GM19438 (cell line): ENCODE data around the gene LIN37.
"Not testable (repeated sequence)": the region's sequence is repeated elsewhere in the genome, so short reads cannot be mapped to it uniquely, and the experiment has no call there.

Experiments used
- ATAC-seq: cut with Tn5 transposase; IDR thresholded peaks from one replicate; pipeline ENCODE4 v1.9.1; 2021; ENCODE audit warnings: low read depth; ENCODE audit not compliant: unreplicated experiment

Gene LIN37

DNA sequence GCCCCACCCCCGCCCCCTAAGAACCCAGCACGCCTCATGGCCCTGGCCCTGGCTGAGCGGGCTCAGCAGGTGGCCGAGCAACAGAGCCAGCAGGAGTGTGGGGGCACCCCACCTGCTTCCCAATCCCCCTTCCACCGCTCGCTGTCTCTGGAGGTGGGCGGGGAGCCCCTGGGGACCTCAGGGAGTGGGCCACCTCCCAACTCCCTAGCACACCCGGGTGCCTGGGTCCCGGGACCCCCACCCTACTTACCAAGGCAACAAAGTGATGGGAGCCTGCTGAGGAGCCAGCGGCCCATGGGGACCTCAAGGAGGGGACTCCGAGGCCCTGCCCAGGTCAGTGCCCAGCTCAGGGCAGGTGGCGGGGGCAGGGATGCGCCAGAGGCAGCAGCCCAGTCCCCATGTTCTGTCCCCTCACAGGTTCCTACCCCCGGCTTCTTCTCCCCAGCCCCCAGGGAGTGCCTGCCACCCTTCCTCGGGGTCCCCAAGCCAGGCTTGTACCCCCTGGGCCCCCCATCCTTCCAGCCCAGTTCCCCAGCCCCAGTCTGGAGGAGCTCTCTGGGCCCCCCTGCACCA, 38.9 kb downstream of the LIN37 start:
- ATAC-seq: no peak

DNA sequence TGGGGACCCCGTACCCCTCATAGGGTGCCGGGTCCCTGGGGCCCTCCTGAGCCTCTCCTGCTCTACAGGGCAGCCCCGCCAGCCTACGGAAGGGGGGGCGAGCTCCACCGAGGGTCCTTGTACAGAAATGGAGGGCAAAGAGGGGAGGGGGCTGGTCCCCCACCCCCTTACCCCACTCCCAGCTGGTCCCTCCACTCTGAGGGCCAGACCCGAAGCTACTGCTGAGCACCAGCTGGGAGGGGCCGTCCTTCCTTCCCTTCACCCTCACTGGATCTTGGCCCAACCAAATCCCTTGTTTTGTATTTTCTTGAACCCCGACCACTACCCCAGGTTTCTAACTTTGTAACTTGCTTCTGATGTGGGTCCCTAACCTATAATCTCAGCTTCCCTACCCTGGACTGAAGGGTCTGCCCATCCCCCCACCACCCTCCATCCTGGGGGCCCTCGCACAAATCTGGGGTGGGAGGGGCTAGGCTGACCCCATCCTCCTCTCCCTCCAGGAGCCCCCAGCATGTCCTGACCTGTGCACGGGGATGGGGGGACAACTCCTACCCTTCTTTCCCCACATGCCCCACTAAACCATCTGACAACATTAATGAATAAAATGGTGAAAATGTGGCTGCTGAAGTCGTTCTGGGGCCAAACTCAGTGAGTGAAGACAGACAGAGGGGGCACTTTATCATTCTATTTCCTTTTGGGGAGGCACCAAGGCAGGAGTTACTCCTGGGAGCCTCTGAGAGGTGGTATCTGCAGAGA, 40.0 kb downstream of the LIN37 start:
- ATAC-seq: no peak

DNA sequence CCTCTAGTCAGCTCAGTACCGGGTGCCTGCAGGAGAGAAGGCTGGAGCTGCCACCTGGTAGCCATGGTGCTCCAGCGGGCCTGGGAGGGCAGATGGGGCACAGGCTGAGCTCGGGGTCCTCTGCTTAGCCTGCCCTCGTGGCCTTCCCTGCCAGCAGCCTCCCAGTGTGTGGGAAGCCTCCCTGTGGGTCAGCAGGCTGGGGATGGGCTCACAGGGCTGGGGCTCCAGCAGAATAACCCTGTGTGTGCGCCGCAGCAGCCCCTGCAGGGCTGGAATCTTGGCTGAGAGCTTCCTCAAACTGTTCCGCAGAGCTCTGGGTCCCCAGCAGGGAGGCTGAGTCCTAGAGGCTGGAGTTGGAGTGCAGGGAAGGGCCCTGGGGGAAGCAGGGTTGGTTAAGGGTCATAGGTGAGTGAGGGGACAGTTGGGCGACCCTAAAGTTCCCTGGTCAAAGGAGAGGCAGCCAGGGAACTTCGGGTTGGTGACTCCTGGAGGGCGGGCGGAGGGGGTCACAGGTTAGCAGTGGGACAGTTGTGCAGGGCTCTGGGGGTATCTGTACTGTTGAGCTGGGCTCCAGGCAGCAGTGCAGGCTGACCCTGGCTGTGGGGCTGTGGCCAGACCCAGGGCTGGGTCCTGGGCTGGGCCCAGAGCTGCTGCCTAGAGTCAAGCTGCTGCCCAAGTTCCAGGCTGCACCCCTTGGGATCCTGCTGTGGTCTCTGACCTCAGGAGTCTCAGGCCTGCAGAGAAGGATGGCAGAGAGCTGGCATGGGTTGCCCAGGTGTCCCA, 41.0 kb downstream of the LIN37 start:
- no peak for ATAC-seq

DNA sequence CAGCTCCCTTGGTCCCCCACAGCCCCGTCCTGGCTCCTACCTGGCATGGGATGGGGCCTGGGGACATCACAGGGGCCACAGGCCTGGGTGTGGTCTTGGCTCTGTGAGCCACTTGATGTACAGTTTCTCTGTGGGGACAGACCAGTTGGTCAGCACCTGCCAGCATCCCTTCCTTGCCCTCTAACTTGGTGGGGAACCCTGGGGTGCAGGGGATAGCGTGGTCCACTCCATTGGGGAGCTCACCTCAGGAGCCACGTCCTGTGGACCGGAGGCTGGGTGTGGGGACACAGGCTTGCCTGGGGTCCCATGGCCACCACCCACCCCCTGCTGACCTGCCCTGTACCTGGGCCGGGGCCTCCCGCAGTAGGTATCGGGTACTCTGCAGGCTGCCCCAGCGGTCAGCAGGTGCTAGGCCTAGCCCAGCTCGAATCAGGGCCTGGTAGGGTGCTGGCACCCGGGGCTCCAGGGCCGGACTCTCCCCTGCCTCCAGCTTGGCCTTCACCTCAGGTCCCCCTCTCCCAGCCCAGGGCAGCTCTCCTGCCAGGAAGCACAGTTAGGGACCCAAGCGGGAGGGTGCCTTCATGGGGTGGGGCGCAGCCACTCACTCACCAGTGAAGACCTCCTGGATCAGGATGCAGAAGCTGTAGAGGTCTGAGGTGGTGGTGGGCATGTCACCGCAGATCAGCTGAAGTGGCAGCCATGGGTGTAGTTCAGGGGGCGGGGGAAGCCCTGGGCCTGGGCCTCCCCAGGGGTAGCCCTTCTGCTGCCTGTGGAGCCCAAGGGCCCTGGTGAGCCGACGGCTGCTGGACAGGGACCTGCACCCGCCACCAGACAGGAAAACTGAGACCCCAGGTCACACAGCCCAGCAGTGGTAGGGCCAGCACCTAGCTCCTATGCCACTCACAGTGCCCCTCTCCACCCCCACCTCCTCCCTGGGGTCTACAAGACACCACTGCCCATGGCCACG, 41.9 kb downstream of the LIN37 start:
- no peak for ATAC-seq

DNA sequence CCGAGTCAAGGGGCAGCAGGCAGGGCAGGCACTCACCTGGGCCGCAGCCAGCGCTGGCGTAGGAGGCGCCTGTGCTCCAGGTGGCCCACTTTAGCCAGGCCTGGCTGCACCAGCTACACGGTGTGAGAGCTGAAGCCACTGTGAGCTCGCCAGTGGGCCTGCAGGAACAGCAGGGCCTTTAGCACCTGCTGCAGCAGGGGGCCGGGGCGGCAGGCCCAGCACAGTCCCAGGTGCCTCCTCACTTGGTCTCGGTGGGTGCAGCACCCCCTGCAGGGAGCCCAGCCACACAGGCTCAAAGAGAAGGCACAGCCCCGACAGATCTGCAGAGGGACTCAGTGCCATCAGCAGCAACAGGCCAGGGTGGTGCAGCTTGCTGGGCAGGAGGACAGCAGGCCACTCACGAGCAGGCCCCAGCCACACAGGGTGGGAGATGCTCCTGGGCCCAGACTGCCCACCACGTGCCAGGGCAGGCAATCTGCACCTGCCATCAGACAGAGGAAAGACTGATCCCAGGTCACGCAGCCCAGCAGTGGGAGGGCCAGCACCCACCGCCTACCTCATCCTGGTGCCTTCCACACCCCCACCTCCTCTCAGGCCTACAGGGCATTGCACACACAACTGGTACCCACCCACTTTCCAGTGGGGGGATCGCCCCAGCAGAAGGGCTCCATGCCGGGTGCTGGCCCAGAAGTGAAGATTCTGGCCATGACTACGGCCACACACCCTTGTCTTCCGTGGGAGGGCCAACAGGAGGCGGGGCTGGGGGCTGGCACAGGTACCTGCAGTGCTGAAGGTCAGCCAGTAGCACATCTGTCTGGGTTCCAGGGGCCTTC, 42.8 kb downstream of the LIN37 start:
- no peak for ATAC-seq

DNA sequence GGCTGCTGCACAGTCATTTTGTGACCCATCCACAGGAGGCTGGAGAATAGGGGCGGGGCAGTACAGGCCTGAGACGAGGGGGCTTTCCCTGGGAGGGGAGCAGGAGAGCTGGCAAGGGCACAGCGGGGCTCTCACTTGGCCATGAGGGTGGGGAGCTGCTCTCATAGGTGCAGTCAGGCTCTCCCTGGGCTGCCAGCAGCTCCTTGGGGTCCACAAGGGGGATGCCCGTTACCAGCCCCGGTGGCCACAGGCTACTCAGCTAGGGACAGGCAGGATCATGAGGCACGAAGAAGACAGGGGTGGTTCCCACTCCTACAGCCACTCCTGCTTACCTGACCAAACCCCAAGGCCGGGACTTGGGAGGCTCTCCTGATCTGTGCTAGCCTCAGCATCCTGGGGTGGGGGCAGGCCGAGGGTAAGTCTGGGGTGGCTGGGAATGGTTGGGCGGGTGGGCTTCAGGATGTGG, 43.5 kb downstream of the LIN37 start:
- ATAC-seq: no peak

DNA sequence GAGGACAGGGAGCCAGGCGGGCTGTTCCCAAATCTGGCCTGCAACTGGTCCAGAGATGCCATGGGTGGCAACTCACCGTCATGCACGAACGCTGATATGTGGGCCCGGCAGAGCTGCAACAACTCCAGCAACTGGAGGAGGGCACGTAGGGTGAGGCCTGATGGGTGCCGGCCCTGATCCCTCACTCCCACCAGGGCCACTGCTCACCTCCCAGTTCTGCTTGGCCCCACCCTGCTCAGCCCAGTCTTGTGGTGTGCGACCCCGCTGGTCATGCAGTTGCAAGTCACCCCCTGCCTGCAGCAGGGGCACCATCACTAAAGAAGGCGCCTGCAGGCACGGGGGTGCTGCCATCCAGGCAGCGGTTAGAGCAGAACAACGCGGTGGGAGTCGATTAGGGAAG, 43.9 kb downstream of the LIN37 start:
- no peak for ATAC-seq

DNA sequence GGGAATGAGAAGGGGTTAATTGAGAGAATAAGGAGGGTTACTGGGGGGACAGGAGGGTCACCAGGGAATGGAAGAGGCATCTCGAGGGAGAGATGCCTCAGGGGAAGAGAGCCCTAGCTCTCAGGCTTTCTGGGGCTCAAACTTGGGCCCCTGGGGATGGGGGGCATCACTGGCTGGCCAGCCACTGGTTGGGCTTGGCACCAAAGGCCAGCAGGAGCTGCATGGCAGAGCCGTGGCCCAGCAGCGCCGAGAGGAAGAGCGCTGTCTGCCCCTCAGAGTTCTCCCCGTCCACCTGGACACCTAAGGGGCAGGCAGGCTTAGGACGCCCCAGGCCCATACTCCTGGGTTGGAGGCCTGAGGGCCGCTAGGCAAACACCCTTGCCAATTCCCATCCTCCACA, 44.5 kb downstream of the LIN37 start:
- ATAC-seq: no peak

DNA sequence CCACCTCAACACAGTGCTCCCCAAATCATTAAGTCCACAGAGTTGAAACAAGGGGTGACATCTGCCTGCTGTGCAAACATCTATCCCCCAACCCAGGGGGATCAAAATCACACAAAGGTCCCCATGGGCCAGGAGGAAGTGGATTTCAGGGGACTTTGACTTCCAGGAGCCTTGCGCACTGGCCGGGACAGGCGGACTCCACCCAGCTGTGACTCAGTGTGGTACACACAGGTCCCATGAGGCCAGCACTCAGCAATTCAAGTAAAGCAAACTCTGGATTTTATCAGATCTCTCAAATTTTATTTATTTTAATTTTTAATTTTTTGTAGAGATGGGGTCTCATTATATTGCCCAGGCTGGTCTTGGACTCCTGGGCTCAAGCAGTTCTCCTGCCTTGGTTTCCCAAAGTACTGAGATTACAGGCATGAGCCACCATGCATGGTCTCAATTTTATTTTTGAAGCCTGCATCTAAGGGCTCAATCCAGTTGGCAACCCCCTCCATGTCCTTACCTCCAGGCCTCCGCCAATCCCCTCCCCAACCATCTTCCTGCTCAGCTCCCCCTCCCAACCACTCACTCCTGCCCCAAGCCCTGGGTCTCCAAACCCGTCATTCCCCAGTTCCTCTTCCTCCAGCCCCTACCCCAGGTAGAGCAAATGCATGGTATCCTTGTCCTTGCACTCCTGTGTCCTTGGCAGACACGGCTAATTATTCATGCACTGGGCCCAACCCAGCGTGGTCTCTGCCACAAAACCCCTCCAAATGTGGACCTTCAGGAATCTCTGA, 45.2 kb downstream of the LIN37 start:
- no peak for ATAC-seq

DNA sequence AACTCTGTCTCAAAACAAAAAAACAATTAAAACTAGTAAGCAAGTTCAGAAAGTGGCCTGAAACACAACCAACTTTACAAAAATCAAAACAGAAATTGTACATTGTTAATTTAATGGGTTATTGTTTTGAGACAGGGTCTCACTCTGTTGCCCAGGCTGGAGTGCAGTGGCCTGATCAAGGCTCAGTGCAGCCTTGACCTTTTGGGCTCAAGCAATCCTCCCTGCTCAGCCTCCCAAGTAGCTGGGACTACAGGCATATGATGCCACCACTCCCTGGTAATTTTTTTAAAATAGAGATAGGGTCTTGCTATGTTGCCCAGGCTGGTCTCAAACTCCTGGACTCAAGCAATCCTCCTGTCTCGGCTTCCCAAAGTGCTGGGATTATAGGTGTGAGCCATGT, 47.2 kb downstream of the LIN37 start:
- not testable (repeated sequence) for ATAC-seq

DNA sequence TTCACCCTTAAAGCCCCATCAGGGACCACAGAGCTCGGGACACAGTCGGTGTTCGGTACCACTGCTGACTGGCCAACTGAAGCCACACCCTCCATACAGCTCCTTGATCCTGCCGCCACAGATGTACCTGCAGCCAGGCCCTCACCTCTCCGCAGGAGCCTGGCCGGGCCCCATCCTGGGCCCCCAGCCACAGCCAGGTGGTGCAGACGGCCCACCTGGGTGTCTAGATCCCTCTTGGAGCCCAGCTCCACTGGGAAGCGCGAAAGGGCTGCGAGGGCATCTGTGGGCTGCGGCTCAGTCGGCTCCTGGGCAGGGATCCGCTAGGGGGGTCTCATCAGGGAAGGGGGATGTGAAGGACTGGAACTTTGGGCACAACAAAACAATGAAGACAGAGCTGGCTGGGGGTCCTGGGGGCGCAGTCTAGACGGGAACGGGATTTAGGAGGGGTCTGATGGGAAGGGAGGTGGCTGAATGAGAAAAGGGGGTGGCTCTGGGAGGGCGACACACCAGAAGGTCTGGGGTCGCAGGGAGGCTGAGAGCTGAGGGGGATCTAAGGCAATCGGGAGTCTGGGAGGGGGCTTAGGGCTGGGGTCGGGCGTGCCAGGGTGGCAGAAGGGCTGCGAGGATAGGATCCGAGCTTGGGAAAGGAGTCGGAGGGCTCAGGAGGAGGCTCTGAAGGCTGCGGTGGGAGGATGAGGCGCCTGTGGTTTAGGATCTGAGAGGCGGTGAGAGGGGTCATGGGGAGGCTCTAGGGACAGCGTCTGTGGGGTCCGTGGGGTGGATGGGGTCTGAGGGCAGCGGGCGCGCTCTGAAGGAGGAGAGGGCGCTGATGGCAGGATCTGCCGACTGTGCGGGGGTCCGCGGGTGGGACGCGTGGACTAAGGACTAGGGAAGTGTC, 48.5 kb downstream of the LIN37 start:
- ATAC-seq: no peak

DNA sequence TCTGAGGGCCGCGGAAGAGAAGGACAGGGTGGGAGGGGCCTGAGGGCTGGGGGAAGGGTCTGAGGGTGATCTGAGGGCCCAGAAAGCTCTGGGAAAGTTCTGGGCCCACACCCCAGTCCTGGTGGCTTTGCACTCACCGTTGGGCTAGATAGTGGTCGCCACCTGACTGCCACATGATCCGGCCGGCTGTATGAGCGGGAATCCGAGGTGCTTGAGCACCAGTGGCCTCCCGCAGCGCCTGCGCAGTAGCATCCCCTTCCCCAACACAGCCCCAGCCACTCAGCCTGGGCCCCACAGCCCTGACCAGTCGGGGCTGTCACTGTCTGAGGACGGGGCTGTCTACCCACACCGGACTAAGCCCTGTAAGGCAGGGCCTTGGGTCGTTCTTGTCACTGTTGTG, 49.3 kb downstream of the LIN37 start:
- no peak for ATAC-seq

DNA sequence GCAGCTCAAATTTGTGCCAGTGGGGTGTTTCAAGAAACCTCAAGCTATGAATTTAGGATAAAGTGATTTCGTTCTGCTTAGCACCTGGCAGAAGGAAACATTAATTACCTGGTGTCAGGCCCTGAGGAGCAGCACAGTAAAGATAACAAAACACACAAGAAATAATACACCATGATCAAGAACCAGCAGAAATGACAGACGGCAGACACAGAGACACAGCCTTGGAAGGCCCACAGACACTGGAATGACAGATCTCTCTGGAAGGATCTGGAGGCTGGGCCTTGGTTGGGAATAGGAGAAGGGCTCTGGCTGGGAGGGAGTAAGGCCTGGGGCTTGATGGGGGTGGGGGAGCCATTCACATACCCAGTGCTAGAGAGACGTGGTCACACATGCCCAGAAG, 53.5 kb downstream of the LIN37 start:
- no peak for ATAC-seq
